Cardiac fibroblast (primary cell): Measurements from ENCODE around the gene OXNAD1.

Experiments used
- DNase-seq, 2 donors: peaks; one replicate each; pipeline versions ENCODE4 v3.0.0 to v3.0.0-alpha.2; 2010; ENCODE audit warnings: low read depth in 2 of 2
- H3K4me3 ChIP-seq, 2 donors: replicated peaks in 1 of 2; 1 replicate in 1 of 2; 2 replicates in 1 of 2; pipeline ENCODE4 v1.5.1; 2011; ENCODE audit warnings: low read depth in 2 of 2, low read length in 2 of 2, mild to moderate bottlenecking in 2 of 2, moderate library complexity in 1 of 2
- CTCF ChIP-seq: IDR thresholded peaks from one replicate; pipeline ENCODE4 v1.5.1; 2011; ENCODE audit warnings: low read depth, mild to moderate bottlenecking, low read length, inconsistent platforms

Gene OXNAD1

GRCh38 chr3:16264708-16265454 is at the start of gene OXNAD1, which contains the start of gene DPH3:
Gene OXNAD1, plus strand, starts transcription at chr3:16265212. Its CDS starts 5,741 bp downstream, at chr3:16270953.
Gene DPH3, minus strand, starts transcription at chr3:16264943. Its CDS starts 67 bp downstream, at chr3:16264876.
- DNase-seq: peak; percentile 100
- peak; percentile 4 for TF ChIP-seq CTCF
- H3K4me3 ChIP-seq: peak within 1 kb of the TSS; percentile 85 to 89

- TF ChIP-seq CTCF: no peak
- no peak for DNase-seq
- no peak overlapping the region for H3K4me3 ChIP-seq
Measured at GRCh38 chr3:16216373-16216935, 48.6 kb upstream of the OXNAD1 start.

- no peak for TF ChIP-seq CTCF
- H3K4me3 ChIP-seq: no peak overlapping the region
Measured at GRCh38 chr3:16219777-16220176, 45.2 kb upstream of the OXNAD1 start.

GRCh38 chr3:16221990-16222389 is 43.0 kb upstream of the OXNAD1 start:
- no peak for DNase-seq
- TF ChIP-seq CTCF: no peak
- H3K4me3 ChIP-seq: no peak overlapping the region

More at GRCh38 chr3:16219777-16220176, 45.2 kb upstream of the OXNAD1 start:
- DNase-seq: no peak

- no peak overlapping the region for H3K4me3 ChIP-seq
- no peak for TF ChIP-seq CTCF
- DNase-seq: no peak
Measured at GRCh38 chr3:16222547-16222946, 42.5 kb upstream of the OXNAD1 start.

- no peak overlapping the region for H3K4me3 ChIP-seq
- TF ChIP-seq CTCF: no peak
- DNase-seq: no peak
Measured at GRCh38 chr3:16224325-16224724, 40.7 kb upstream of the OXNAD1 start.
